HG02852 (cell line): ENCODE measurements around the gene NLRP4.
"Not testable (repeated sequence)": the region's sequence is repeated elsewhere in the genome, so short reads cannot be mapped to it uniquely, and the experiment has no call there.

Source experiments
- ATAC-seq: cut with Tn5 transposase; IDR thresholded peaks from one replicate; pipeline ENCODE4 v1.9.1; 2021; ENCODE audit warnings: mild to moderate bottlenecking, moderate library complexity; ENCODE audit not compliant: unreplicated experiment

NLRP4 gene

GRCh38 chr19:55882626-55883025 is 46.3 kb downstream of the NLRP4 start:
- ATAC-seq: no peak

- no peak for ATAC-seq
Measured at GRCh38 chr19:55898911-55899310, 62.6 kb downstream of the NLRP4 start.

GRCh38 chr19:55901369-55902079 is 65.2 kb downstream of the NLRP4 start:
- ATAC-seq: no peak

- ATAC-seq: no peak
Measured at GRCh38 chr19:55902080-55902751, 65.9 kb downstream of the NLRP4 start.

GRCh38 chr19:55907286-55907685 is 70.9 kb downstream of the NLRP4 start:
- ATAC-seq: no peak

GRCh38 chr19:55907746-55908145 is 71.4 kb downstream of the NLRP4 start:
- no peak for ATAC-seq

GRCh38 chr19:55909801-55910200 is 73.5 kb downstream of the NLRP4 start:
- no peak for ATAC-seq

GRCh38 chr19:55912916-55913315 is 76.6 kb downstream of the NLRP4 start:
- ATAC-seq: no peak

- no peak for ATAC-seq
Measured at GRCh38 chr19:55913643-55914268, 77.4 kb downstream of the NLRP4 start.

- ATAC-seq: no peak
Measured at GRCh38 chr19:55923556-55923955, 87.2 kb downstream of the NLRP4 start.

GRCh38 chr19:55927991-55928390 is 91.7 kb downstream of the NLRP4 start:
- no peak for ATAC-seq

- ATAC-seq: not testable (repeated sequence)
Measured at GRCh38 chr19:55929258-55929657, 92.9 kb downstream of the NLRP4 start.

- ATAC-seq: no peak
Measured at GRCh38 chr19:55930996-55931515, 94.7 kb downstream of the NLRP4 start.
